Stimulated activated CD4-positive, alpha-beta T cell treated with anti-CD3 and anti-CD28 coated beads, TNF-alpha, amount 100 ng/mL, for 48 hours (primary cell): ENCODE results near the gene CDH23.

Source experiments
- DNase-seq, 3 donors: peaks; one replicate each; pipeline ENCODE4 v3.0.0-alpha.2; 2020; ENCODE audit warnings: low read depth in 3 of 3

The CDH23 gene

DNA sequence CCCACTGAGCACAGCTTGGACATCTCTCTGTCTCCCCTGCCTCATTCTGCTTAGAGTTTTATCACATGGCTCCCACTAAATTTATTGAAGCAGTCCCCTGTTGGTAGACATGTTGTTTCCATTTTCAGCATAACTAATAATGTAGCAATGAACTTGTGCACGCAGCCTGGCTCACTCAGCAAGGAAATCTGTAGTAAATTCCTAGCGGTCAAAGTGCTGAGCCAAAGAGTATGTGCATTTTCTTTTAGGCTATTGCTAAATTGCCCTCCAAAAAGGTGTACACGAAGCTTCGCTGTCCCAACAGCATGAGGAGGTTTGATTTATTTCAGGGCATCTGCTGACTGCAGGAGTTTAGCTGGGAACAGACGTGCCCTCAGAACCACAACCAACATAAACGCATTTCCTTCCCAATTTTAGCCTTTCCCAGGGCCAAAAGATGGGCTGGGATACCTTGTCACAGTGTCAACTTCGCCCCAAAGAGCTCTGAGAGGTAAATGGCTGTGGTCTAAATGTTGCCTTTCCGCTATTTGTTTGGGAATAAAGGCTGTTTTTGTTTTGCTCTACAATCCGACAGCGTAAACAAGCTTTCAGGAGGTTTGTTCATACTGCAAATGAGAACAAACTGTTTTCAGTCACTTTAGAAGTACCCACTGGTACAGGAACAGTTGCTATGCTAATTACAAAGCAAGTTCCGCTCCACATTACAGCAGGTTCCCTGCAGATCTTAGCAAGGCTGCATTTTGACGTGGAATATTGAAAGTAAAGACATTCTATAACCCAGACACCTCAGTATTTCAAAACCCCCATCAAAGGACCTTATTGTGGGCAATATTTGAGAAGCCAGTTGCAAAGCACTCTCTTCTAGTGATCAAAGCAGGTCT, 359.8 kb downstream of the CDH23 start:
- DNase-seq: no peak

GRCh38 chr10:71757399-71757922, 360.7 kb downstream of the CDH23 start:
- no peak for DNase-seq

GRCh38 chr10:71761105-71761511, 364.4 kb downstream of the CDH23 start:
- peak in 1 of 3 donors; percentile 48 for DNase-seq

GRCh38 chr10:71761541-71762113, 364.9 kb downstream of the CDH23 start:
- DNase-seq: no peak

DNA sequence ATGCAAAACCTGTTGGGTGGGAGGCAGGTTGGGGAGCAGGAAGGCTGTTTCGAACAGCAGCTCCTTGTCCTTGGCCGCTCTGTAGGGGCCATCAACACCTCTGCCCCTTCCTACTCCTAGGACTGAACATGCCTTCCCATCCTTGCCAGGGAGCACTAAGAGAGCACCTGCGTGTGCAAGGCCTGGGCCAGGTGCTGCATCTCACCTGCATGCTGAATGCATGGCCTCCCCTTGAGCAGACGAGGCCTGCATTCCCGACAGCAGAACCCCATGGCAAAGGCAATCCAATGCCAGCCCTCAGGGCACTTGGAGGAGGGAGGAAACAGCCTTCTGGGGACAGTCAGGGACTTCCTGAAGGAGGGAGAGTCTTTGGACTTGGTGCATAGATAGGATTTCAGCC, 365.6 kb downstream of the CDH23 start:
- DNase-seq: no peak

GRCh38 chr10:71763352-71764127, 366.8 kb downstream of the CDH23 start:
- DNase-seq: no peak

DNA sequence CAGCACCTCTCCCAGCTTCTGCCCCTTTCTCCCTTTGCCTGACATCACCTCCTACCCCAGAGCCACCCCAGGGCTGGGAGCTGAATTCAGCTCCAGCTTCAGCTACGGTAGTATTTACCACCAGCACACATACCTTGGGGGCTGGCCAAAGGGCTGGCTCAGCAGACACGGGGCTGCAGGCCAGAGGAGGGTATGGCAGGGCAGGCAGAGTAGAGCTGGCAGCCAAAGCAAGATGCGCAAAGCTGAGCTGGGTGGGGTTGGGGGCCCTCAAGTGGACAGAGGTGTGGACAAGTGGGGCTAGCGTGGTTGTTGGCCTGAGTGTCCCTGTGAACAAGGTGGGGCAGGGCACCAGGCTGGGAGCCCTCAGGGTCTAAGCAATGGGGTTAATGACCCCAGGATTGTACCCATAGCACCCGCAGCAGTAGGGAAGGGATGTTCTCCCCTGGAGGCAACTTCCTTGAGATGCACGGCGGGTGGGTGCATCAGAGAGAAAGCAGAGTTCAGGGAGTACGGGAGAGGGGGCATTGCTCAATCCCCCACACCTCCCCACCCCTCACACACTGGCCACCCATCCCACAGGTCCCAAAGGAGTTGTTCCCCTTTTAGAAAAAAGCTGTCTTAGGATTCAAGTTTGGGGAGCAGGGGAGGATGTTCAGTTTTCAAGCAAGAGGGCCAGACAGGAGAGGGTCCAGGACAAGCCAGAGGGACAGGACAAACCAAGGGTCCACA, 368.6 kb downstream of the CDH23 start:
- no peak for DNase-seq

GRCh38 chr10:71765906-71766716, 369.4 kb downstream of the CDH23 start:
- DNase-seq: no peak

DNA sequence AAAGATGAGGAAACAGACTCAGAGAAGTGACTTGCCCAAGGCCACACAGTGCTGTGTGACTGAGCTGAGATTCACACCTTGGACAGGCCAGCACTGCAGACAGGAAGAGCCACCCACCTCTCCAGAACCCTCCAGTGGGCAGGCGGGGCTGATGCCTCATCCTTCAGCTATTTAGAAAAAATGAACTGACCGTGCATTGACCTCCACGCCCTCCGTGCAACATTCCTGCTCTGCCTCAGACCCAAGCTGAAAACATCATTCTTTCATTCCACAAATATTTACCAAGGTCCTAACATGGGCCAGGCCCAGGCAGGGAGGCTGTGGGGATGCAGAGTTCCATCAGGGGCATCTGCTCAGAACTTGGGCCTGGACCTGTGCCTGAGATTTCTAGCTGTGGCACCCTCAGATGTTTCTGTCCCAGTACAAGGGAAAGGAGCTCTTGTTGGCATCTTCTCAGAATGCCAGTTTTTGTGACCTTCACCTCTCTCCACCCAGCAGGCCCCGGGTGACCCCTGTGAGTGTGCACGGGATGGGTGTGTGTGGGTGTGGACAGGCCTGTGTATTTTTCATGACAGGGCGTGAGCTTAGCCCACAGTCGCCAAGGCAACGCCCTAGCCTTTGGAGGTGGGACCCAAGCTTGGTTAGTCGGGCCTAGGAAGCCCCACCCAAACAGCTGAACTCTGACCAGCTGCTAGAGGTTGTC, 370.1 kb downstream of the CDH23 start:
- DNase-seq: no peak

DNA sequence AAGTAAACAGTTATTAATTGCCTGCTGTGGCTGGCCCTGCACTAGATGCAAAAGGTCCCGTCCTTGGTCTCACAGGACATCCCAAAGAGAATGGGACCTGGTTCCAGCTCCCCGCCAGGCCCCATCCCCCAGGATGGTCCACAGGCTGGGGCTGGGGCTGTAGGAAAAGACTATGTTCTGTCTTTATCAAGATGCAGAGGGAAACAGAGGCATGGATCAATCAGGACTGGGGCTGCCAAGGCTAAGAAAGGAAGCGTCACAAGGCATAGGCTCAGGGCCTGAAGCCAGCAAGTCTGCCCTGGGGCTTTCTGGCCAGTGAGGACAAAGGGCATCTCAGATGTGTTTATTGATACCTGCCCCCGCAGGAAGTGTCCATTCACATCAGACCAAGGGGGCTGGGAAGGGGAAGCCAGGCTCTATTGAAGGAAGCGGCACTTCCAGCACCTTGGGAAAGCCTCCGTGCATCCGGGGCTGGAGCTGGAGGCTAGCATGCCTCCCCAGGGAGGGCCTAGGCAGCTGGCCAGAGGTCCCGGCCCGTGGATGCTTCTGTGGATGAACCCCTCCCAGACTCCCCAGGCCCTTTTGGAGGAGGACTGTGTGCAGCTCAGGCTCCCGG, 370.8 kb downstream of the CDH23 start:
- DNase-seq: no peak

GRCh38 chr10:71769279-71769823, 372.6 kb downstream of the CDH23 start:
- DNase-seq: no peak

DNA sequence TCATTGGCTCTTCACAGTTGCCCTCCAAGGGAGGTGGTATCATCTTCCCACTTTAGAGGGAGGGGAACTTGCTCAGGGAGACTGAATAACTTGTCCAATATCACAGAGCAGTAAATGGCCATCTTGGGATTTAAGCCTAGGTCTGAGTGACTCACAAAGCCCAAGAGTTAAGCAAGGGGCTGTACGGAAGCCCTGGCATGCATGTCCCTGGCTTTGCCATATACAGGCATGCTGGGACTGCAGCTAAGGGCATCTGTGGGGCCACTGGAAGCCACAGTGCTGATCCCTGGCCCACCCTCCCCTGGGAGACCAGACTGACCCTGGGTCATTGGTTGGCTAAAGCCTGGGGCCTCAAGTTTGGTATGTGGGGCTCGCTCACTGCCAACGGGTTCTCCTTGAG, 373.5 kb downstream of the CDH23 start:
- DNase-seq: no peak

GRCh38 chr10:71770789-71771188, 374.1 kb downstream of the CDH23 start:
- no peak for DNase-seq

GRCh38 chr10:71771204-71771603, 374.5 kb downstream of the CDH23 start:
- no peak for DNase-seq

DNA sequence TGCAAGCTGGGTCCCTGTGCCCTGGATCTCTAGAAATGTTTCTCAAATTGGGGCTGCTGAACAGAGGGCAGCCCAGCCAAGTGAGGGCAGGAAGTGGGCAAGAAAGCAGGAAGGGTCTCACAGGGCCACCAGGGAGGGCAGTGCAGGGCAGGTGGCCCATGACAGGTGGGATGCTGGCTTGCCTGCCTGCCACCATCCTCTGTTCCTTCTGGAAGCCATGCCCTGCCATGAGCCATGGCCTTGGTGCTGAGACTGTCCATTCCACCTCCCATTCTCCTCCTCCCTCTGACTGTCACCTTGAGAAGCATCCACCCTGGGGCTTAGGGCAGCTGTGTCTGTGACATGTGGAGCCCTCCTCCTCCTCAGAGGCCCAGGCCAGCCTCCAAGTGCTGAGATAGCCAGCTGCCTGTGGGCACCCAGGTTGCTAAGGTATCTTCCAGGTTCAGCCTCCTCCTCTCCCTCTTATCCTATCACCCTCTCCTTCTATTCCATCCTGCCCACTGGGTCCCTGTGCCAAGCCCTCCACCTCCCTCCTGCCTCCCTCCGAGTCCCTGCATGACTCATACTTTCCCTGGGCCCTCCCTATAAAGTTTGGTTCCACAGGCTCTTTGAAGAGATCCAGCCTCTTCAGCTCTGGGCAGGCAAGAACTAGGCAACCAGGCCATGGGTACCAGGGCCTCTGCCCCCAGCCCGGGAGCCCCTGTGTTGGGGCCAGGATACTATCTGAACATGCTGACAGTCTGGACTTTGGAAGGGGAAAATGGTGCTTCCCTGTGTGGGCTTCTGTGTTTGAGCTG, 375.3 kb downstream of the CDH23 start:
- DNase-seq: no peak

- DNase-seq: no peak
Observed at GRCh38 chr10:71772832-71773220, 376.1 kb downstream of the CDH23 start.

GRCh38 chr10:71773221-71773971, 376.7 kb downstream of the CDH23 start, which contains the start of gene VSIR:
Gene VSIR, minus strand, starts transcription at chr10:71773520. Its CDS starts 81 bp downstream, at chr10:71773439.
- peak; percentile 92 to 96 (median 94) for DNase-seq
